Endothelial cell of umbilical vein (primary cell): ENCODE data around the gene MTM1. TPM values are rescaled to one million over a fixed set of nuclear protein-coding genes. Genes with fewer than 3 reads are reported as not detected.

ENCODE experiments used
- BruUV-seq: library from RNA; stranded (reverse); fragments of 400-500 nt; replicated peaks from 2 replicates; lab custom pipeline; 2021; lab: Mats Ljungman, UMichigan
- CTCF ChIA-PET: fragments of 300-600, 350-600 bp; sonication (Branson Sonifier 250); formaldehyde crosslinking; loops from one replicate; lab custom pipeline; 2021; ENCODE audit warnings: antibody characterized with exemption, inconsistent platforms; lab: Charles Lee
- POLR2A ChIA-PET: fragments of 300-600, 350-600 bp; sonication (Branson Sonifier 250); formaldehyde crosslinking; loops from one replicate; lab custom pipeline; 2021; ENCODE audit warnings: antibody characterized with exemption, inconsistent platforms; lab: Charles Lee
- DNase-seq: peaks from one replicate; pipeline ENCODE4 v3.0.0-alpha.2; 2011; ENCODE audit warnings: low read depth, low spot score
- FAIRE-seq: peaks from 2 replicates; lab custom pipeline; 2011; peaks lifted over from hg19 to GRCh38; lab: Jason Lieb, UNC
- H2AFZ ChIP-seq: 2 replicates; pipeline ENCODE4 v1.6.0; 2012; ENCODE audit warnings: low read depth, low read length, control low read depth, inconsistent platforms
- H3K27ac ChIP-seq: 2 replicates; pipeline ENCODE4 v1.5.1; 2011; ENCODE audit warnings: low read depth, mild to moderate bottlenecking, control low read depth, low read length, moderate library complexity; ENCODE audit not compliant: insufficient read depth
- H3K27me3 ChIP-seq, 2 experiments: 2 replicates each; pipeline versions ENCODE4 v1.6.0 to v1.6.1; 2011; ENCODE audit warnings: low read length in 2 of 2, mixed read lengths in 1 of 2; ENCODE audit not compliant: control insufficient read depth in 2 of 2, insufficient read depth in 2 of 2
- H3K36me3 ChIP-seq, 2 experiments: 2 replicates in 1 of 2; 3 replicates in 1 of 2; pipeline ENCODE4 v1.5.1; 2011; ENCODE audit warnings: low read length in 2 of 2, mild to moderate bottlenecking in 1 of 2, moderate library complexity in 1 of 2; ENCODE audit not compliant: control insufficient read depth in 2 of 2, insufficient read depth in 2 of 2; ENCODE audit errors: extremely low read depth in 1 of 2
- H3K4me1 ChIP-seq: 3 replicates; pipeline ENCODE4 v1.5.1; 2011; ENCODE audit warnings: mild to moderate bottlenecking, low read length; ENCODE audit not compliant: control insufficient read depth, insufficient read depth; ENCODE audit errors: extremely low read depth
- H3K4me2 ChIP-seq: 2 replicates; pipeline ENCODE4 v1.6.1; 2011; ENCODE audit warnings: low read length, control low read depth, mixed read lengths; ENCODE audit not compliant: insufficient read depth
- H3K4me3 ChIP-seq, 3 experiments: fragments of 200-600 bp in 1 of 3; sonication (generic), shearing (Covaris generic) in 1 of 3; replicated peaks in 1 of 3; 2 replicates each; pipeline ENCODE4 v1.5.1; 2011 to 2016; ENCODE audit warnings: control low read depth in 3 of 3, low read length in 3 of 3, mild to moderate bottlenecking in 2 of 3, inconsistent platforms in 1 of 3, low read depth in 1 of 3, moderate library complexity in 1 of 3; ENCODE audit not compliant: insufficient read depth in 1 of 3
- H3K79me2 ChIP-seq: 2 replicates; pipeline ENCODE4 v1.6.0; 2012; ENCODE audit warnings: low read length, inconsistent platforms; ENCODE audit not compliant: control insufficient read depth, insufficient read depth
- H3K9ac ChIP-seq: replicated peaks from 2 replicates; pipeline ENCODE3; 2011; ENCODE audit warnings: low read length, control low read depth; ENCODE audit not compliant: insufficient read depth; ENCODE audit errors: extremely low read depth
- H3K9me1 ChIP-seq: replicated peaks from 3 replicates; pipeline ENCODE4 v1.6.0; 2011; ENCODE audit warnings: mild to moderate bottlenecking, low read length; ENCODE audit not compliant: control insufficient read depth, insufficient read depth; ENCODE audit errors: extremely low read depth
- H3K9me3 ChIP-seq: replicated peaks from 2 replicates; pipeline ENCODE4 v1.5.1; 2012; ENCODE audit warnings: low read length, inconsistent platforms; ENCODE audit not compliant: control insufficient read depth, insufficient read depth
- H4K20me1 ChIP-seq: replicated peaks from 2 replicates; pipeline ENCODE3; 2011; ENCODE audit warnings: mild to moderate bottlenecking, low read length; ENCODE audit not compliant: control insufficient read depth, insufficient read depth; ENCODE audit errors: extremely low read depth
- CTCF ChIP-seq, 2 donors: IDR thresholded peaks; 1 replicate in 1 of 2; 2 replicates in 1 of 2; pipeline ENCODE4 v1.5.1; 2011; ENCODE audit warnings: low read length in 2 of 2, mild to moderate bottlenecking in 2 of 2, moderate library complexity in 2 of 2, control low read depth in 1 of 2, inconsistent platforms in 1 of 2, low read depth in 1 of 2; ENCODE audit not compliant: insufficient read depth in 1 of 2; ENCODE audit errors: extremely low read depth in 1 of 2
- EZH2 ChIP-seq: IDR thresholded peaks from 2 replicates; pipeline ENCODE4 v1.6.1; 2012; ENCODE audit warnings: borderline replicate concordance, low read depth, mild to moderate bottlenecking, moderate library complexity, low read length, inconsistent platforms; ENCODE audit not compliant: severe bottlenecking
- FOS ChIP-seq: IDR thresholded peaks from 2 replicates; pipeline ENCODE4 v1.6.1; 2011; ENCODE audit warnings: mild to moderate bottlenecking, low read length, moderate library complexity, borderline replicate concordance; ENCODE audit not compliant: insufficient read depth
- GATA2 ChIP-seq: IDR thresholded peaks from 2 replicates; pipeline ENCODE4 v1.7.0; 2011; ENCODE audit warnings: low read depth, mild to moderate bottlenecking, moderate library complexity, mixed read lengths, low read length; ENCODE audit not compliant: insufficient read length, insufficient read depth
- JUN ChIP-seq: IDR thresholded peaks from 2 replicates; pipeline ENCODE4 v1.6.1; 2011; ENCODE audit warnings: borderline replicate concordance, low read depth; ENCODE audit not compliant: insufficient read length, insufficient read depth
- MYC ChIP-seq: IDR thresholded peaks from one replicate; pipeline ENCODE4 v1.6.1; 2011; ENCODE audit warnings: mild to moderate bottlenecking, low read depth, low read length
- POLR2A ChIP-seq: IDR thresholded peaks from 2 replicates; pipeline ENCODE4 v1.6.1; 2012; ENCODE audit warnings: low read depth, mild to moderate bottlenecking, control low read depth, low read length
- POLR2AphosphoS5 ChIP-seq: IDR thresholded peaks from 2 replicates; pipeline ENCODE4 v1.6.1; 2012; ENCODE audit warnings: low read depth, mild to moderate bottlenecking, control low read depth, low read length, moderate library complexity; ENCODE audit not compliant: insufficient read depth
- dilution Hi-C: fragments of 300-500 bp; cut with MboI; formaldehyde crosslinking; loops from one replicate; pipeline ENCODE4 v1.15.0; 2019; ENCODE audit warnings: low sequenced_read_pairs; ENCODE audit not compliant: extremely low pct_ligation_motif_present
- intact Hi-C: fragments of 100-400 bp; cut with micrococcal nuclease; formaldehyde crosslinking; loops from one replicate; pipeline ENCODE4 v1.10.0; 2022
- polyA plus RNA-seq, 4 experiments: library from polyadenylated mRNA; depleted of rRNA in 3 of 4; stranded (reverse) in 3 of 4; unstranded in 1 of 4; fragments of >200 nt; gene quantifications; 2 replicates each; pipeline versions ENCODE4 v1.2.1 to v1.2.3, GENCODE V29; 2011 to 2012; ENCODE audit warnings: missing spikeins in 1 of 4
- total RNA-seq: library from RNA; stranded (reverse); gene quantifications from 2 replicates; pipeline ENCODE4 v1.2.3, GENCODE V29; 2021
- TF ChIP-seq, protein P1 (sequence below): IDR thresholded peaks from 2 replicates; pipeline ENCODE4 v1.6.1; 2011; ENCODE audit not compliant: insufficient read depth, insufficient read length

MTM1 gene
- total and polyA plus RNA-seq, 2 donors (not counting 3 experiments of a cell fraction or from before 2014, with no cell fraction given), result 2.4 to 13.2 TPM

DNA sequence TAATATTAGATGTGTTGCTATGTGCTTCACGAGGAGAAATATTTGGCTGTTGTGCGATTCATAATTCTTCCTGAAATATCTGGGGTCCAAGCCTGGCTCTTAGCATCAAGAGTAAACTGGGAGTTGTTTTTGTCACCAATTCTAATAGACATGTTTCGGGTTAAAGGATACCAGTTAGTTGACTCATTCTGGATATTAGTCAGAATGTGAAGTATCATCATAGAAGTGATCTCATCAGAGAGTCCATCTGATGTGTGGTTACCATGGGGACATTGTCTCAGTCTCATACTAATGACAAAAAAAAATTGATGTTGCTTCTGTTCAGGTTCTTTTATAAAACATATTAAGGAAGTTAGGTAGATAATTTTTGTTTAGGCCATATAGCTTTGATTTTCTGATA lies 67.5 kb downstream of the MTM1 start:
- H3K36me3 ChIP-seq, result peaks cover 0 to 1% of the 10 kb centered on the region in 2 experiments
- dilution Hi-C loops, result no loop called here
- peak overlapping the region; percentile 16 for H3K9ac ChIP-seq
- CTCF ChIA-PET, result interaction anchor here (1.1 kb wide), 1 partner anchor 11 kb away, joined by 3 read pairs; no protein-coding TSS in a partner anchor
- no peaks in the 10 kb centered on the region for H3K9me1 ChIP-seq
- no peaks in the 10 kb centered on the region for H3K27me3 ChIP-seq
- H3K4me3 ChIP-seq, result no peak overlapping the region
- BruUV-seq, result no TSS peak
- intact Hi-C loops, result no loop called here
- H3K79me2 ChIP-seq, result no peaks in the 10 kb centered on the region
- H3K4me2 ChIP-seq, result no peak overlapping the region
- TF ChIP-seq JUN (peak; percentile 51), POLR2AphosphoS5 (no peak), FOS (peak; percentile 21)
- no peak for FAIRE-seq
- no peak overlapping the region for H2AFZ ChIP-seq
- peak overlapping the region; percentile 34 for H3K27ac ChIP-seq
- no peaks in the 10 kb centered on the region for H3K9me3 ChIP-seq
- H4K20me1 ChIP-seq, result no peaks in the 10 kb centered on the region
- peak; percentile 24 for DNase-seq
- no peaks in the 10 kb centered on the region for H3K4me1 ChIP-seq
- POLR2A ChIA-PET, result no interaction called here

DNA sequence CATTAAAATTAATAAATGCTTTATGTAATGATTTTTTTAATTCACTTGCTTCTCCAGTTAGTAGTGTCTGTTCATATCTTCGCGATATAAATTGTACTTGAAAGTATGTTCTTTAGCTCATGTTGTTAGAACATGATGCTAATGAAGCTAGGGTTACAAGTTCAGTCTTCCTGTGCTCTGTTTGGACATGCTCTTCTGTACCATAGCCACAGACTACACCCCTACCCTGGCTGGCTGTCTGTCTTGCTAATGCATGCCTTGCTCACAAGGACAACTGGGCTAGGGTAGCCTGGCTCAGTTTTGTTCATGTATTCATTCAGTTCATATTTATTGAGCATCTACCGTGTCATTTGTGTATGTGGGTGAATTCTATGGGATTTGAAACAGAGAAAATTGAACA lies 74.0 kb downstream of the MTM1 start:
- dilution Hi-C loops, result no loop called here
- no peak overlapping the region for H3K27ac ChIP-seq
- H4K20me1 ChIP-seq, result no peaks in the 10 kb centered on the region
- no peak overlapping the region for H3K4me3 ChIP-seq
- H3K4me2 ChIP-seq, result no peak overlapping the region
- intact Hi-C loops, result loop anchor here (2.0 kb wide), 1 partner anchor 44 kb away; no protein-coding TSS in a partner anchor
- no peaks in the 10 kb centered on the region for H3K27me3 ChIP-seq
- peaks cover 0 to 1% of the 10 kb centered on the region in 2 experiments for H3K36me3 ChIP-seq
- no TSS peak for BruUV-seq
- H3K9me1 ChIP-seq, result no peaks in the 10 kb centered on the region
- no peak for FAIRE-seq
- CTCF ChIA-PET, result no interaction called here
- H3K79me2 ChIP-seq, result no peaks in the 10 kb centered on the region
- no peak for DNase-seq
- POLR2A ChIA-PET, result no interaction called here
- TF ChIP-seq JUN (no peak), MYC (no peak), GATA2 (no peak), FOS (no peak), POLR2AphosphoS5 (no peak), EZH2 (no peak), POLR2A (no peak), CTCF (IDR thresholded peaks at IDR 0.05; ENCODE audit: extremely low read depth in 1 of 2, insufficient read depth in 1 of 2, low read depth in 1 of 2, low read length in 2 of 2) (no peak)
- TF ChIP-seq, protein P1, sequence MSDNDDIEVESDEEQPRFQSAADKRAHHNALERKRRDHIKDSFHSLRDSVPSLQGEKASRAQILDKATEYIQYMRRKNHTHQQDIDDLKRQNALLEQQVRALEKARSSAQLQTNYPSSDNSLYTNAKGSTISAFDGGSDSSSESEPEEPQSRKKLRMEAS, result no peak
- H2AFZ ChIP-seq, result no peak overlapping the region
- H3K9ac ChIP-seq, result no peak overlapping the region
- H3K9me3 ChIP-seq, result no peaks in the 10 kb centered on the region
- H3K4me1 ChIP-seq, result peaks cover 10% of the 10 kb centered on the region
